Activated CD4-positive, alpha-beta T cell treated with anti-CD3 and anti-CD28 coated beads for 36 hours (primary cell): Measurements from ENCODE around the gene CEACAM18. TPM values are rescaled to one million over a fixed set of nuclear protein-coding genes. Genes with fewer than 3 reads are reported as not detected.

Experiments
- ATAC-seq: fragments of 200-7000 bp; cut with Tn5 transposase; one replicate; pipeline ENCODE4 v1.10.0; 2021; ENCODE audit warnings: mild to moderate bottlenecking, moderate library complexity
- CTCF ChIA-PET: fragments of 350-600 bp; sonication (Branson Sonifier 250); formaldehyde crosslinking; loops from one replicate; lab custom pipeline; 2021; ENCODE audit warnings: antibody characterized with exemption; lab: Charles Lee
- POLR2A ChIA-PET: fragments of 350-600 bp; sonication (Branson Sonifier 250); formaldehyde crosslinking; loops from one replicate; lab custom pipeline; 2021; ENCODE audit warnings: antibody characterized with exemption, inconsistent platforms; lab: Charles Lee
- DNase-seq: peaks from one replicate; pipeline ENCODE4 v3.0.0-alpha.2; 2020
- H3K27ac Mint-ChIP-seq: one replicate; pipeline ENCODE4 v1.8.0; 2021; ENCODE audit warnings: mixed read lengths
- H3K27me3 Mint-ChIP-seq: one replicate; pipeline ENCODE4 v1.8.0; 2021; ENCODE audit warnings: mixed read lengths
- H3K36me3 Mint-ChIP-seq: one replicate; pipeline ENCODE4 v1.8.0; 2021; ENCODE audit warnings: low read depth, mixed read lengths
- H3K4me1 Mint-ChIP-seq: one replicate; pipeline ENCODE4 v1.8.0; 2021; ENCODE audit warnings: mixed read lengths
- H3K4me3 Mint-ChIP-seq: one replicate; pipeline ENCODE4 v1.8.0; 2021; ENCODE audit warnings: mild to moderate bottlenecking, moderate library complexity, mixed read lengths
- H3K9me3 Mint-ChIP-seq: one replicate; pipeline ENCODE4 v1.8.0; 2021; ENCODE audit warnings: low read depth, mixed read lengths
- intact Hi-C, 2 experiments: fragments of 100-400 bp; cut with DNase I in 1 of 2; cut with micrococcal nuclease in 1 of 2; formaldehyde crosslinking; loops; one replicate each; pipeline versions ENCODE4 v1.14.2 to v1.15.1; 2022 to 2024; cut with DNase I, micrococcal nuclease
- total RNA-seq, 2 experiments: library from RNA; stranded (reverse); gene quantifications; one replicate each; pipeline ENCODE4 v1.2.3, GENCODE V29; 2021

Gene CEACAM18
- total RNA-seq, 2 experiments from 2014 or later, result not detected

GRCh38 chr19:51472607-51473006, 5.7 kb upstream of the CEACAM18 start:
- intact Hi-C loops, result loop anchor here (1.0 to 10.0 kb wide), 7 partner anchors 43 to 306 kb away; no protein-coding TSS in a partner anchor
- Mint-ChIP-seq H3K36me3 (no peaks in the 10 kb centered on the region), H3K4me3 (no peak overlapping the region), H3K27ac (no peak overlapping the region), H3K27me3 (peaks cover 4% of the 10 kb centered on the region), H3K9me3 (peaks cover 3% of the 10 kb centered on the region), H3K4me1 (peaks cover 24% of the 10 kb centered on the region)
- ChIA-PET POLR2A (no interaction called here), CTCF (interaction anchor here (0.6 to 6.3 kb wide), 30 partner anchors 9 to 1792 kb away, joined by 3 to 101 read pairs (median 6); no protein-coding TSS in a partner anchor)
- ATAC-seq (peak; percentile 39), DNase-seq (no peak)

GRCh38 chr19:51473009-51473707, 5.2 kb upstream of the CEACAM18 start:
- Mint-ChIP-seq H3K9me3 (peaks cover 3% of the 10 kb centered on the region), H3K36me3 (no peaks in the 10 kb centered on the region), H3K27ac (no peak overlapping the region), H3K4me3 (no peak overlapping the region), H3K27me3 (peaks cover 6% of the 10 kb centered on the region), H3K4me1 (peaks cover 20% of the 10 kb centered on the region)
- POLR2A ChIA-PET, result interaction anchor here (0.5 to 0.6 kb wide), 2 partner anchors 16 to 153 kb away, joined by 3 read pairs; no protein-coding TSS in a partner anchor
- ATAC-seq, result peak; percentile 96
- CTCF ChIA-PET, result interaction anchor here (0.5 to 6.3 kb wide), 42 partner anchors 9 to 1793 kb away, joined by 3 to 101 read pairs (median 5); no protein-coding TSS in a partner anchor
- peak; percentile 93 for DNase-seq
- intact Hi-C loops, result loop anchor here (1.0 to 10.0 kb wide), 7 partner anchors 42 to 306 kb away; no protein-coding TSS in a partner anchor

- Mint-ChIP-seq H3K27me3 (peaks cover 15% of the 10 kb centered on the region), H3K4me1 (peaks cover 44% of the 10 kb centered on the region), H3K9me3 (peaks cover 3% of the 10 kb centered on the region), H3K36me3 (no peaks in the 10 kb centered on the region), H3K27ac (no peak overlapping the region), H3K4me3 (no peak overlapping the region)
- CTCF ChIA-PET, result interaction anchor here (0.5 to 6.3 kb wide), 2 partner anchors 39 to 191 kb away, joined by 3 to 101 read pairs; no protein-coding TSS in a partner anchor
- ATAC-seq (no peak), DNase-seq (no peak)
- intact Hi-C loops, result loop anchor here in 1 of 2 experiments (10.0 kb wide), 1 partner anchor 299 kb away; no protein-coding TSS in a partner anchor
- POLR2A ChIA-PET, result no interaction called here
These were observed 2.2 kb upstream of the CEACAM18 start for GRCh38 chr19:51476164-51476563.

- CTCF ChIA-PET, result interaction anchor here (1.2 to 1.5 kb wide), 2 partner anchors 38 to 184 kb away, joined by 3 to 4 read pairs; no protein-coding TSS in a partner anchor
- POLR2A ChIA-PET, result no interaction called here
- DNase-seq (no peak), ATAC-seq (no peak)
- Mint-ChIP-seq H3K9me3 (peaks cover 3% of the 10 kb centered on the region), H3K4me3 (no peak overlapping the region), H3K4me1 (peaks cover 38% of the 10 kb centered on the region), H3K36me3 (no peaks in the 10 kb centered on the region), H3K27ac (no peak overlapping the region), H3K27me3 (peaks cover 15% of the 10 kb centered on the region)
- intact Hi-C loops, result loop anchor here in 1 of 2 experiments (10.0 kb wide), 1 partner anchor 297 kb away; no protein-coding TSS in a partner anchor
These were observed 995 bp upstream of the CEACAM18 start for GRCh38 chr19:51477344-51477743.

- peak; percentile 98 for ATAC-seq
- Mint-ChIP-seq H3K4me3 (no peak overlapping the region), H3K27me3 (peaks cover 19% of the 10 kb centered on the region), H3K27ac (peak overlapping the region; percentile 49), H3K4me1 (peaks cover 30% of the 10 kb centered on the region), H3K36me3 (no peaks in the 10 kb centered on the region), H3K9me3 (peaks cover 3% of the 10 kb centered on the region)
- CTCF ChIA-PET, result interaction anchor here (0.6 to 1.9 kb wide), 2 partner anchors 177 to 297 kb away, joined by 3 to 4 read pairs; no protein-coding TSS in a partner anchor
- DNase-seq, result peak; percentile 59
- POLR2A ChIA-PET, result interaction anchor here (0.6 to 1.1 kb wide), 4 partner anchors 9 to 189 kb away, joined by 3 to 4 read pairs (median 4); no protein-coding TSS in a partner anchor
- intact Hi-C loops, result loop anchor here (1.0 to 10.0 kb wide), 4 partner anchors 10 to 1805 kb away; no protein-coding TSS in a partner anchor
These were observed 1.4 kb downstream of the CEACAM18 start for GRCh38 chr19:51479531-51480331.

- ATAC-seq (no peak), DNase-seq (peak; percentile 38)
- H3K27me3 Mint-ChIP-seq, result peaks cover 22% of the 10 kb centered on the region
- CTCF ChIA-PET, result interaction anchor here (1.3 to 2.8 kb wide), 2 partner anchors 8 to 59 kb away, joined by 4 to 14 read pairs; no protein-coding TSS in a partner anchor
- POLR2A ChIA-PET, result no interaction called here
- no peaks in the 10 kb centered on the region for H3K36me3 Mint-ChIP-seq
- peaks cover 30% of the 10 kb centered on the region for H3K4me1 Mint-ChIP-seq
- H3K9me3 Mint-ChIP-seq, result peaks cover 3% of the 10 kb centered on the region
- no peak overlapping the region for H3K4me3 Mint-ChIP-seq
- no peak overlapping the region for H3K27ac Mint-ChIP-seq
- intact Hi-C loops, result loop anchor here in 1 of 2 experiments (2.0 to 10.0 kb wide), 2 partner anchors 40 to 1804 kb away; no protein-coding TSS in a partner anchor
These were observed 2.3 kb downstream of the CEACAM18 start for GRCh38 chr19:51480590-51480989.

GRCh38 chr19:51485960-51486660, 7.8 kb downstream of the CEACAM18 start:
- ATAC-seq (no peak), DNase-seq (no peak)
- H3K9me3 Mint-ChIP-seq, result peaks cover 5% of the 10 kb centered on the region
- no peak overlapping the region for H3K4me3 Mint-ChIP-seq
- CTCF ChIA-PET, result interaction anchor here (0.8 to 1.1 kb wide), 4 partner anchors 13 to 53 kb away, joined by 3 to 6 read pairs (median 4); no protein-coding TSS in a partner anchor
- no peaks in the 10 kb centered on the region for H3K36me3 Mint-ChIP-seq
- peaks cover 21% of the 10 kb centered on the region for H3K4me1 Mint-ChIP-seq
- POLR2A ChIA-PET, result no interaction called here
- H3K27me3 Mint-ChIP-seq, result peaks cover 14% of the 10 kb centered on the region
- intact Hi-C loops, result loop anchor here in 1 of 2 experiments (10.0 kb wide), 1 partner anchor 1799 kb away; no protein-coding TSS in a partner anchor
- no peak overlapping the region for H3K27ac Mint-ChIP-seq

GRCh38 chr19:51488491-51488890, 10.2 kb downstream of the CEACAM18 start:
- peaks cover 19% of the 10 kb centered on the region for H3K27me3 Mint-ChIP-seq
- H3K27ac Mint-ChIP-seq, result no peak overlapping the region
- POLR2A ChIA-PET, result interaction anchor here (1.2 kb wide), 1 partner anchor 9 kb away, joined by 4 read pairs; no protein-coding TSS in a partner anchor
- peaks cover 5% of the 10 kb centered on the region for H3K9me3 Mint-ChIP-seq
- CTCF ChIA-PET, result interaction anchor here (1.0 to 1.4 kb wide), 4 partner anchors 16 to 188 kb away, joined by 4 to 6 read pairs (median 4); partner anchors contain the start of gene ZNF175
- no peak overlapping the region for H3K4me3 Mint-ChIP-seq
- peaks cover 27% of the 10 kb centered on the region for H3K4me1 Mint-ChIP-seq
- no peaks in the 10 kb centered on the region for H3K36me3 Mint-ChIP-seq
- intact Hi-C loops, result loop anchor here (2.0 to 10.0 kb wide), 2 partner anchors 48 to 1796 kb away; no protein-coding TSS in a partner anchor
- no peak for ATAC-seq
- no peak for DNase-seq

GRCh38 chr19:51489113-51489512, 10.8 kb downstream of the CEACAM18 start:
- peaks cover 30% of the 10 kb centered on the region for H3K4me1 Mint-ChIP-seq
- peak; percentile 91 for ATAC-seq
- peak overlapping the region; percentile 77 for H3K27ac Mint-ChIP-seq
- peak; percentile 50 for DNase-seq
- peaks cover 5% of the 10 kb centered on the region for H3K9me3 Mint-ChIP-seq
- intact Hi-C loops, result loop anchor here (1.0 to 10.0 kb wide), 5 partner anchors 10 to 1796 kb away; no protein-coding TSS in a partner anchor
- no peak overlapping the region for H3K4me3 Mint-ChIP-seq
- no peaks in the 10 kb centered on the region for H3K36me3 Mint-ChIP-seq
- ChIA-PET CTCF (interaction anchor here (0.7 to 1.4 kb wide), 5 partner anchors 16 to 188 kb away, joined by 4 to 6 read pairs (median 4); partner anchors contain the start of gene ZNF175), POLR2A (interaction anchor here (0.8 to 1.2 kb wide), 2 partner anchors 9 to 15 kb away, joined by 3 to 4 read pairs; no protein-coding TSS in a partner anchor)
- peaks cover 24% of the 10 kb centered on the region for H3K27me3 Mint-ChIP-seq

- ChIA-PET POLR2A (interaction anchor here (0.6 kb wide), 1 partner anchor 49 kb away, joined by 6 read pairs; no protein-coding TSS in a partner anchor), CTCF (interaction anchor here (1.2 kb wide), 1 partner anchor 105 kb away, joined by 3 read pairs; no protein-coding TSS in a partner anchor)
- DNase-seq (no peak), ATAC-seq (no peak)
- intact Hi-C loops, result no loop called here
- Mint-ChIP-seq H3K36me3 (no peaks in the 10 kb centered on the region), H3K27ac (no peak overlapping the region), H3K9me3 (peaks cover 5% of the 10 kb centered on the region), H3K27me3 (peaks cover 20% of the 10 kb centered on the region), H3K4me1 (peaks cover 32% of the 10 kb centered on the region), H3K4me3 (no peak overlapping the region)
These were observed 12.3 kb downstream of the CEACAM18 start for GRCh38 chr19:51490676-51491075.
